GM08714 (cell line): ENCODE data around the gene PRKCA.

Experiments used
- H3K4me3 ChIP-seq: fragments of 200-500 bp; sonication (Bioruptor generic); 2 replicates; pipeline ENCODE4 v1.5.1; 2014; ENCODE audit warnings: mild to moderate bottlenecking, low read length, inconsistent platforms
- ZNF274 ChIP-seq: IDR thresholded peaks from 2 replicates; pipeline ENCODE4 v1.6.1; 2012; ENCODE audit warnings: mild to moderate bottlenecking, low read depth, low read length

PRKCA gene

DNA sequence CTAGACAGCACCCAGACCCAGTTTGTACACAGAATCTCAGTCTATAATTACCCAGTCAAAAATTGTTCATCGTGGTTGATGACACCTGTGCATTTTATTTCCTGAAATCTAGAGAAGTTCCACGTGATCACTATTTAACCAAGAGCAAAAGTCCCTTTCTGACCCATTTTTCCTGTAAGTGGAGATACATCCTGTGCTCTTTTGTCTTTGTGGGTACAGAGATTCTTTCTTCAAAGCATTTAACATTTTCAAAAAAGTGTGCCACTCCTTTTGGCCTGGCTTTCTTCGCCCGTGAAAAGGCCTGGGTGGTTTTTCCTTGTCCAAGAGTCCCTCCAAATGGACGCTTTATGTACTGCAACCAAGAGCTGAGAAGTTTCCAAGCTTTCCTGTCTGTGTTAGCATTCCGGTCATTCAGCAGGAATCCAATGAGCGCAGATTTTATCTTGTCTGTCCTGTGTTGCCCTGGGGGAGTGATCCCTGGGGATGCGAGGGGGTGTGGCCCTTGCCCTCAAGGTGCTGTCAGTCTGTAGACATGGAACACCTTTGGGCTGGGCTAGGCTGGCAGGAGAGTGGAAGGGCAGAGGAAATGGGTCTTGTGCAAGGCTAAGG, 371.4 kb downstream of the PRKCA start:
- no peak for TF ChIP-seq ZNF274
- no peak overlapping the region for H3K4me3 ChIP-seq

GRCh38 chr17:66675273-66675990, 373.0 kb downstream of the PRKCA start:
- TF ChIP-seq ZNF274, result no peak
- no peak overlapping the region for H3K4me3 ChIP-seq

DNA sequence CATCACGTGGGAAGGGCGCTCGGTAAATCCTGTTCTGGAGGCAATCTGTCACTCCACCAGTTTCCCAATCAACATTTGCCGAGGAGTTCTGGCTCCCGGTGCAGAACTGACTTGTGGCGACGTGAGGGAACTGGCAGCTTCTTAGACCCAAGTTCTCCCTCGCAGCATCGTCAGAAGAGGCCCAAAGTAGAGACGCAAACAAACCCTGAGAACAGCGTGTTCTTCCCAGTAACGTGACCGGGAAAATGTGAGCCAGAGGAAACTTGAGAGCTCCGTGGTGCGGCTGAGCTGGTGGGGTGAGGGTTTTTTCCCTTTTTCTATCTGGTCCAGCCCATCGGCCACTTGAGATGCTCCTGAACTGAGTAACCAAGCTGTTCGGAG, 373.6 kb downstream of the PRKCA start:
- no peak overlapping the region for H3K4me3 ChIP-seq
- TF ChIP-seq ZNF274, result no peak

DNA sequence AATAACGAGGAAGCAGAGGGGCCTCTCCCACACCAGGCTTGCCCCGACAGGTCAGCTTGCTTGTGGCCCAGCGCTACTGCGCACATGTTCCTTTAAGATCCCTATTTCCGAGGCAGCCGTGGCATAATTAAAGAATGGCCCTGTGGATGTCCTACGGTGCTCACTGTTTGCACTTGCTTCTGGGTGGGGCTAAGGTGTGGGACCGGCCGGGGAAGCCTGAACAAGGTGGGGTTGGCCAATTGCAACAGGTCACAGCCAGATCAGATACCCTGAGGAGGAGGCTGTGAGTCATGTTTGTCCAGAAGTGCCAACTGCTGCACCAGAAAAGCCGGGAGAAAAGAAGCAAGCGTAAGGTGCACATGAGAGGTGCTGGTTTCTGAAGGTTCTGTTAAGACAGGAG, 374.0 kb downstream of the PRKCA start:
- no peak for TF ChIP-seq ZNF274
- no peak overlapping the region for H3K4me3 ChIP-seq

- no peak for TF ChIP-seq ZNF274
- H3K4me3 ChIP-seq, result no peak overlapping the region
Observed at GRCh38 chr17:66677201-66677981, 375.0 kb downstream of the PRKCA start.

DNA sequence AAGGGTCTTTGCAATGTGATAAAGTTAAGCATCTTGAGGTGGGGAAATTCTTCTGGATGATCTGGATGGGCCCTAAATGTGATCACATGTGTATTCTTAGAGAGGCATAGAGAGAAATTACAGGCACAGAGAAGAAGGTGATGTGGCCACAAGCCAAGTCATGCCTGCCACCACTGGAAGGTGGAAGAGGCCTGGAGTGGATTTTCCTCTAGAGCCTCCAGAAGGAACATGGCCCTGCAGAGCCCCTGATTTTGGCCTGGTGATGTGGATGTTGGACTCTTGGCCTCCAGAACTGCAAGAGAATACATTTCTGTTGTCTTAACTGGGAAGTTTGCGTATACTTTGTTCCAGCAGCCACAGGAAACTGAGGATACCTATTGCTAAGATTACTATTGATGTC, 375.6 kb downstream of the PRKCA start:
- TF ChIP-seq ZNF274, result no peak
- no peak overlapping the region for H3K4me3 ChIP-seq

DNA sequence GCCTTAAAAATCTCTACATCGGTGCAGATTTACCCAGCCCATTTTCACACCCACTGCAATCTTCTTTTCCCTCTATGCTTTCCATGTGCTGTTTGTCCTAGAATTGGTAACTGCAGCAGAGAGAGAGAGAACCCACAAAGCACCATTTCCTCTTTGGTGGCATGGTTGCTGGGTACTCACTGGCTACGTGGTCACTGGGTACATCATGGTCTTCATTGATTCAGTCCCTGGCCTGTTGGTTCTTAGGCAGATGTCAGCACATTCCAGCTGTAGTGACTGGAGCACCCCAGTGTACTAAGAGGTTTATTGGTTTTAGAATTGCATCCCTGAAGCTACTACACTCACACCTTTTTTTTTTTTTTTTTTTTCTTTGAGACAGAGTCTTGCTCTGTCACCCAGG, 376.4 kb downstream of the PRKCA start:
- no peak for TF ChIP-seq ZNF274
- no peak overlapping the region for H3K4me3 ChIP-seq

- no peak overlapping the region for H3K4me3 ChIP-seq
- no peak for TF ChIP-seq ZNF274
Observed at GRCh38 chr17:66679631-66680517, 377.5 kb downstream of the PRKCA start.

DNA sequence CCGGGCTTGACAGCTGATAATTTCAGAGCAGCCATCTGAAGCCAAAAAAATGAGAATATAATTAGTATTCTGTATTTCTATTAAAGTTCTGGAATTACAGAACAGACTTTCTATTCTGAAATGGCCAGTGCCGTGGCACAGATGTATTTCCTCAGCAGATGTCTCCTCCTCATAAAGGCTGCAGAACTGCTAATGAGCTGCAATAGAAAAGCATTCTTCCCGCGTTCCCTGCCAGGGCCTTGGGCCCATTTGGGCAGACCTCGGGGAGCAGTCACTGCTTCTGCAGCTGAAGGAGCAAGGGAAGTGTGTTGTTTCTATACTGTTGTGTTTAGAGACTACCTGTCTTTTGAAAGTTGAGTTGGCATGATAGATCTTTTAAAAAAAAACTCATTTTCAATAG, 379.9 kb downstream of the PRKCA start:
- no peak overlapping the region for H3K4me3 ChIP-seq
- TF ChIP-seq ZNF274, result no peak

GRCh38 chr17:66684261-66684660, 381.8 kb downstream of the PRKCA start:
- TF ChIP-seq ZNF274, result no peak
- H3K4me3 ChIP-seq, result no peak overlapping the region

DNA sequence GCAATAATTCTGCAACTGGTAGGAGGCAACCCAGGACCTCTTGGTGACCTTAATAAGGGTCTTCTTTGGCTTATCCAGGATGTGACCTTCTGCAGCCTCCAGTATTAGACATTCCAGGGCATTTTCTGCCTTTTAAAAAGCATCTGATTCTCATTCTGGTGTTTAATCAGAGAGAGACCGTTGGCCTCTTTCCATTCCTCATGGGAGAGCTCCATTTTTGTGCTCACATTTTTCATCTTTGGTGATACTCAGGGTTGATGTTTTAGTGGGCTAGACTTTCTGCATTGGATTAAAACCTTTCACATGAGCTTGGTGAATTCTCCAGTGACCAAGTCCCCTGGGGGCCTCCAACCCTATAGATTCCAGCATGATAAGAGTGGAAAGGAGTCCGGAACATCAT, 382.3 kb downstream of the PRKCA start:
- no peak overlapping the region for H3K4me3 ChIP-seq
- no peak for TF ChIP-seq ZNF274

GRCh38 chr17:66686601-66687000, 384.2 kb downstream of the PRKCA start:
- TF ChIP-seq ZNF274, result no peak

GRCh38 chr17:66687570-66688284, 385.3 kb downstream of the PRKCA start:
- TF ChIP-seq ZNF274, result no peak
- H3K4me3 ChIP-seq, result no peak overlapping the region

More at GRCh38 chr17:66686601-66687000, 384.2 kb downstream of the PRKCA start:
- no peak overlapping the region for H3K4me3 ChIP-seq

DNA sequence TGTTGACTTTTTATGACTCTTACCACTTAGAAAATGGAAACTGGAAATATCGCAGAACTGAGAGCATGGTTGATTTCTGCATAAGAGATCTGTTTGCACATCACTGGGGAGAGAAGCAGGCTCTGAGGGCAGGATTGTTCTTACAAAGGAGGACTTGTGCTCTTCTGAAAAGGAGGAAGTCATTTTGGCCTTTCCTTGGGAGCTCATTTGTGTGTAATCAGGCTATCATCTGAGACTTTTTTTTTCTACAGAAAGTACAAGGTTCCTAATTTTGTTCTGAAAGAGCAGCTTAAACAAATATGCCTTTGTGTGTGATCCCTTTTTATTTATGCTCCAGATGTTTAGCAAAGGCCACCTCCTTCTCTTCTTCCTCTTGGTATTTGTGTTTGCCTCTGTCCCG, 386.8 kb downstream of the PRKCA start:
- no peak for TF ChIP-seq ZNF274
- H3K4me3 ChIP-seq, result no peak overlapping the region

DNA sequence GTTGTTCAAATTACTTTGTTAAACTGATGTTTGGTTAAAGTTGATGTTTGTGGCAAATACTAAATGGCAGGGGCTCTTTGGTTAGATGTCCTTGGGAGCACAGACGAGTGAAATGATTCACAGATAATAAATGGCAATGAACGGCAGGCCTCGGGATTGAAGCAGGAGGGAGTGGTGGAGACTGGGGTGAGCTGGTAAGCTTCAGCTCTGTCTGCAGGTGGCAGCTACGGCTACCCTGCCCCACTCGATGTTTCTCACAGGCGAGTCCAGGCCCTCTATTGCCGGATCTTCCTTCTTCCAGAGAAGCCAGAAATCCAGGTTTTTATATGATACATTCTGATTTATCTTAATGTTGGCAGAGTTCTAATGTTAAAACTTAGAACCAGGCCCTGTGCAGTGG, 387.8 kb downstream of the PRKCA start:
- no peak for TF ChIP-seq ZNF274
- H3K4me3 ChIP-seq, result no peak overlapping the region
